H1 (cell line): ENCODE data around the gene PTPRG. TPM values are rescaled to one million over a fixed set of nuclear protein-coding genes. Genes with fewer than 3 reads are reported as not detected.

Experiments
- BACH1 ChIP-seq: IDR thresholded peaks from 2 replicates; pipeline ENCODE4 v1.6.1; 2012; ENCODE audit warnings: low read length, improper control_type of control experiment
- BCL11A ChIP-seq, 2 experiments: IDR thresholded peaks; one replicate each; pipeline ENCODE4 v1.6.1; 2011; ENCODE audit warnings: low read depth in 2 of 2, low read length in 2 of 2, mild to moderate bottlenecking in 2 of 2
- CHD1 ChIP-seq: IDR thresholded peaks from 2 replicates; pipeline ENCODE4 v1.6.1; 2012; ENCODE audit warnings: low read depth, low read length, improper control_type of control experiment
- CTBP2 ChIP-seq: IDR thresholded peaks from 2 replicates; pipeline ENCODE4 v1.7.0; 2011; ENCODE audit warnings: borderline replicate concordance, mild to moderate bottlenecking, moderate library complexity, mixed read lengths, low read length; ENCODE audit not compliant: insufficient read depth, insufficient read length
- EGR1 ChIP-seq: IDR thresholded peaks from 2 replicates; pipeline ENCODE4 v1.6.1; 2011; ENCODE audit warnings: low read depth, low read length, borderline replicate concordance
- FOSL1 ChIP-seq: IDR thresholded peaks from 2 replicates; pipeline ENCODE4 v1.6.1; 2011; ENCODE audit warnings: mild to moderate bottlenecking, low read depth, low read length, moderate library complexity; ENCODE audit not compliant: insufficient read depth
- PHF8 ChIP-seq: fragments of 200-600 bp; sonication (generic); conservative IDR thresholded peaks from 2 replicates; pipeline ENCODE4 v1.7.1; 2012; ENCODE audit warnings: low read depth, mild to moderate bottlenecking, inconsistent platforms, low read length, moderate library complexity
- POLR2A ChIP-seq, 2 experiments: IDR thresholded peaks; 1 replicate in 1 of 2; 2 replicates in 1 of 2; pipeline ENCODE4 v1.6.1; 2011; ENCODE audit warnings: low read depth in 2 of 2, low read length in 2 of 2, mild to moderate bottlenecking in 2 of 2; ENCODE audit errors: control extremely low read depth in 1 of 2
- SIRT6 ChIP-seq: IDR thresholded peaks from one replicate; pipeline ENCODE4 v1.7.1; 2012; ENCODE audit warnings: low read length, inconsistent platforms
- SIX5 ChIP-seq: IDR thresholded peaks from 2 replicates; pipeline ENCODE4 v1.6.1; 2011; ENCODE audit warnings: mild to moderate bottlenecking, low read depth, low read length
- polyA plus RNA-seq, 7 experiments: library from polyadenylated mRNA; depleted of rRNA in 3 of 7; stranded (reverse) in 5 of 7; unstranded in 2 of 7; fragments of >200 nt in 5 of 7; fragments of 200-250 nt in 2 of 7; gene quantifications; 1 replicate in 5 of 7; 2 replicates in 1 of 7; 4 replicates in 1 of 7; pipeline versions ENCODE4 v1.2.1 to v1.2.3, GENCODE V29; 2011 to 2013; ENCODE audit warnings: missing spikeins in 2 of 7, mixed read lengths in 2 of 7
- total RNA-seq: library from RNA; stranded (reverse); fragmentation: NEBNext Ultra II Directional; extraction: Animal tissue kit (Norgen Biotek cat#: 25700); gene quantifications from 2 replicates; pipeline ENCODE4 v1.2.1, GENCODE V29; 2021
- TF ChIP-seq, protein P1 (sequence below): fragments of 300-600 bp; sonication (generic); IDR thresholded peaks from 2 replicates; pipeline ENCODE4 v1.7.1; 2012; ENCODE audit warnings: low read length, moderate library complexity, mild to moderate bottlenecking, inconsistent platforms; ENCODE audit not compliant: insufficient replicate concordance
- TF ChIP-seq, protein P2 (sequence below): IDR thresholded peaks from 2 replicates; pipeline ENCODE4 v1.6.1; 2012; ENCODE audit warnings: inconsistent platforms

PTPRG gene
- total and polyA plus RNA-seq, 2 of the 8 experiments (the other 6 are each of a cell fraction or from before 2014, with no cell fraction given), result 23.3 to 96.2 TPM

DNA sequence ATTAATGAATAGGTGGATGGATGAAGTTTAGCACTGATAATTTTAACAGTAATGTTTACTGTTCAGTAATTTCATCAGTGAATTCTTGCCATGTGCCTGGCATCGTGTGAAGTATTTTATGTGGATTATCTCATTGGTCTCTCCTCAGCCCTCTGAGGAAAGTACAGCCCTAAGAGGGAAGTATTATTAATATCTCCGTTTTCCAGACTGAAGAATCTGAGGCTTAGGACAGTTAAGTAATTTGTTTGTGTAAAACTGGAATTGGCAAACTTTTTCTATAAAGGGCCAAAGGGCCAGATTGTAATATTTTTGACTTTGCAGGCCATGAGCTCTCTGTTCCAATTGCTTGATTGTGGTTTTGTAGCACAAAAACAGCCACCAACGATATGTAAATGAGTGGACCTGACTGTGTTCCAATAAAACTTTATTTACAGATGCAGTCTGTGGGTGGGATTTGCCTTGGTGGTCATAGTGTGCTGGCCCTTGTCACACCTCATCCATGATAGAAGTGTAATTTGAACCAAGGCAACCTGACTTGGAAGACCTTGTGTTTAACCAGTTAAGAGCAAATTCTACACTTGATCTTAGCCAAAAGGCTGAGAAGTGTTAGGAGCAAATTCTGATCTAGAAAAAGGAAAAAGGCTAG, 556.7 kb downstream of the PTPRG start (continued):
- TF ChIP-seq, protein P1, sequence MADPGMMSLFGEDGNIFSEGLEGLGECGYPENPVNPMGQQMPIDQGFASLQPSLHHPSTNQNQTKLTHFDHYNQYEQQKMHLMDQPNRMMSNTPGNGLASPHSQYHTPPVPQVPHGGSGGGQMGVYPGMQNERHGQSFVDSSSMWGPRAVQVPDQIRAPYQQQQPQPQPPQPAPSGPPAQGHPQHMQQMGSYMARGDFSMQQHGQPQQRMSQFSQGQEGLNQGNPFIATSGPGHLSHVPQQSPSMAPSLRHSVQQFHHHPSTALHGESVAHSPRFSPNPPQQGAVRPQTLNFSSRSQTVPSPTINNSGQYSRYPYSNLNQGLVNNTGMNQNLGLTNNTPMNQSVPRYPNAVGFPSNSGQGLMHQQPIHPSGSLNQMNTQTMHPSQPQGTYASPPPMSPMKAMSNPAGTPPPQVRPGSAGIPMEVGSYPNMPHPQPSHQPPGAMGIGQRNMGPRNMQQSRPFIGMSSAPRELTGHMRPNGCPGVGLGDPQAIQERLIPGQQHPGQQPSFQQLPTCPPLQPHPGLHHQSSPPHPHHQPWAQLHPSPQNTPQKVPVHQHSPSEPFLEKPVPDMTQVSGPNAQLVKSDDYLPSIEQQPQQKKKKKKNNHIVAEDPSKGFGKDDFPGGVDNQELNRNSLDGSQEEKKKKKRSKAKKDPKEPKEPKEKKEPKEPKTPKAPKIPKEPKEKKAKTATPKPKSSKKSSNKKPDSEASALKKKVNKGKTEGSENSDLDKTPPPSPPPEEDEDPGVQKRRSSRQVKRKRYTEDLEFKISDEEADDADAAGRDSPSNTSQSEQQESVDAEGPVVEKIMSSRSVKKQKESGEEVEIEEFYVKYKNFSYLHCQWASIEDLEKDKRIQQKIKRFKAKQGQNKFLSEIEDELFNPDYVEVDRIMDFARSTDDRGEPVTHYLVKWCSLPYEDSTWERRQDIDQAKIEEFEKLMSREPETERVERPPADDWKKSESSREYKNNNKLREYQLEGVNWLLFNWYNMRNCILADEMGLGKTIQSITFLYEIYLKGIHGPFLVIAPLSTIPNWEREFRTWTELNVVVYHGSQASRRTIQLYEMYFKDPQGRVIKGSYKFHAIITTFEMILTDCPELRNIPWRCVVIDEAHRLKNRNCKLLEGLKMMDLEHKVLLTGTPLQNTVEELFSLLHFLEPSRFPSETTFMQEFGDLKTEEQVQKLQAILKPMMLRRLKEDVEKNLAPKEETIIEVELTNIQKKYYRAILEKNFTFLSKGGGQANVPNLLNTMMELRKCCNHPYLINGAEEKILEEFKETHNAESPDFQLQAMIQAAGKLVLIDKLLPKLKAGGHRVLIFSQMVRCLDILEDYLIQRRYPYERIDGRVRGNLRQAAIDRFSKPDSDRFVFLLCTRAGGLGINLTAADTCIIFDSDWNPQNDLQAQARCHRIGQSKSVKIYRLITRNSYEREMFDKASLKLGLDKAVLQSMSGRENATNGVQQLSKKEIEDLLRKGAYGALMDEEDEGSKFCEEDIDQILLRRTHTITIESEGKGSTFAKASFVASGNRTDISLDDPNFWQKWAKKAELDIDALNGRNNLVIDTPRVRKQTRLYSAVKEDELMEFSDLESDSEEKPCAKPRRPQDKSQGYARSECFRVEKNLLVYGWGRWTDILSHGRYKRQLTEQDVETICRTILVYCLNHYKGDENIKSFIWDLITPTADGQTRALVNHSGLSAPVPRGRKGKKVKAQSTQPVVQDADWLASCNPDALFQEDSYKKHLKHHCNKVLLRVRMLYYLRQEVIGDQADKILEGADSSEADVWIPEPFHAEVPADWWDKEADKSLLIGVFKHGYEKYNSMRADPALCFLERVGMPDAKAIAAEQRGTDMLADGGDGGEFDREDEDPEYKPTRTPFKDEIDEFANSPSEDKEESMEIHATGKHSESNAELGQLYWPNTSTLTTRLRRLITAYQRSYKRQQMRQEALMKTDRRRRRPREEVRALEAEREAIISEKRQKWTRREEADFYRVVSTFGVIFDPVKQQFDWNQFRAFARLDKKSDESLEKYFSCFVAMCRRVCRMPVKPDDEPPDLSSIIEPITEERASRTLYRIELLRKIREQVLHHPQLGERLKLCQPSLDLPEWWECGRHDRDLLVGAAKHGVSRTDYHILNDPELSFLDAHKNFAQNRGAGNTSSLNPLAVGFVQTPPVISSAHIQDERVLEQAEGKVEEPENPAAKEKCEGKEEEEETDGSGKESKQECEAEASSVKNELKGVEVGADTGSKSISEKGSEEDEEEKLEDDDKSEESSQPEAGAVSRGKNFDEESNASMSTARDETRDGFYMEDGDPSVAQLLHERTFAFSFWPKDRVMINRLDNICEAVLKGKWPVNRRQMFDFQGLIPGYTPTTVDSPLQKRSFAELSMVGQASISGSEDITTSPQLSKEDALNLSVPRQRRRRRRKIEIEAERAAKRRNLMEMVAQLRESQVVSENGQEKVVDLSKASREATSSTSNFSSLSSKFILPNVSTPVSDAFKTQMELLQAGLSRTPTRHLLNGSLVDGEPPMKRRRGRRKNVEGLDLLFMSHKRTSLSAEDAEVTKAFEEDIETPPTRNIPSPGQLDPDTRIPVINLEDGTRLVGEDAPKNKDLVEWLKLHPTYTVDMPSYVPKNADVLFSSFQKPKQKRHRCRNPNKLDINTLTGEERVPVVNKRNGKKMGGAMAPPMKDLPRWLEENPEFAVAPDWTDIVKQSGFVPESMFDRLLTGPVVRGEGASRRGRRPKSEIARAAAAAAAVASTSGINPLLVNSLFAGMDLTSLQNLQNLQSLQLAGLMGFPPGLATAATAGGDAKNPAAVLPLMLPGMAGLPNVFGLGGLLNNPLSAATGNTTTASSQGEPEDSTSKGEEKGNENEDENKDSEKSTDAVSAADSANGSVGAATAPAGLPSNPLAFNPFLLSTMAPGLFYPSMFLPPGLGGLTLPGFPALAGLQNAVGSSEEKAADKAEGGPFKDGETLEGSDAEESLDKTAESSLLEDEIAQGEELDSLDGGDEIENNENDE, result no peak
- TF ChIP-seq POLR2A (IDR thresholded peaks at IDR 0.05; ENCODE audit: control extremely low read depth in 1 of 2, low read depth in 2 of 2, low read length in 2 of 2) (no peak), CTBP2 (no peak), CHD1 (no peak), BCL11A (IDR thresholded peaks at IDR 0.05; ENCODE audit: low read depth in 2 of 2, low read length in 2 of 2) (no peak), BACH1 (no peak), FOSL1 (no peak), SIRT6 (no peak), PHF8 (no peak), EGR1 (no peak), SIX5 (no peak)
- TF ChIP-seq, protein P2, sequence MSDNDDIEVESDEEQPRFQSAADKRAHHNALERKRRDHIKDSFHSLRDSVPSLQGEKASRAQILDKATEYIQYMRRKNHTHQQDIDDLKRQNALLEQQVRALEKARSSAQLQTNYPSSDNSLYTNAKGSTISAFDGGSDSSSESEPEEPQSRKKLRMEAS, result no peak
